Transverse colon (tissue), 4 donors: Measurements from ENCODE around the gene MMP8. TPM values are rescaled to one million over a fixed set of nuclear protein-coding genes. Genes with fewer than 3 reads are reported as not detected.

Source experiments
- DNase-seq: peaks from one replicate; pipeline ENCODE4 v3.0.0-alpha.2; 2019
- H3K27ac ChIP-seq, 4 donors: fragments of 200-600 bp; sonication (generic); 2 replicates each; pipeline ENCODE4 v1.5.1; 2016 to 2018; ENCODE audit warnings: inconsistent platforms in 4 of 4
- H3K27me3 ChIP-seq: fragments of 200-600 bp; sonication (generic); 2 replicates; pipeline ENCODE4 v1.5.1; 2017; ENCODE audit warnings: inconsistent platforms
- H3K36me3 ChIP-seq, 4 donors: fragments of 200-600 bp; sonication (generic); 2 replicates each; pipeline ENCODE4 v1.5.1; 2017 to 2019; ENCODE audit warnings: inconsistent platforms in 4 of 4
- H3K4me1 ChIP-seq, 4 donors: fragments of 200-600 bp; sonication (generic); 2 replicates each; pipeline ENCODE4 v1.5.1; 2017 to 2020; ENCODE audit warnings: inconsistent platforms in 4 of 4
- H3K4me3 ChIP-seq, 4 donors: fragments of 200-600 bp; sonication (generic); 1 replicate in 1 of 4; 2 replicates in 3 of 4; pipeline versions ENCODE4 v1.5.1 to v1.6.1; 2017 to 2019; ENCODE audit warnings: inconsistent platforms in 4 of 4
- H3K9me3 ChIP-seq, 2 donors: fragments of 200-600 bp; sonication (generic); 2 replicates each; pipeline ENCODE4 v1.5.1; 2017 to 2019; ENCODE audit warnings: inconsistent platforms in 2 of 2
- EP300 ChIP-seq: sonication (generic); formaldehyde crosslinking; IDR thresholded peaks from one replicate; pipeline ENCODE4 v1.6.1; 2017; ENCODE audit warnings: antibody characterized with exemption, low read depth
- POLR2A ChIP-seq: fragments of 450-650 bp; IDR thresholded peaks from one replicate; pipeline ENCODE4 v1.6.1; 2016; ENCODE audit warnings: antibody characterized with exemption, mild to moderate bottlenecking, moderate library complexity
- POLR2AphosphoS5 ChIP-seq, 3 donors: sonication (generic); formaldehyde crosslinking; IDR thresholded peaks; one replicate each; pipeline ENCODE4 v1.6.1; 2016; ENCODE audit warnings: antibody characterized with exemption in 3 of 3
- WGBS, 2 donors: methylation state at CpG; one replicate each; pipeline ENCODE4 v1.1.5; 2018; ENCODE audit warnings: low coverage in 1 of 2; 5-methylcytosine and 5-hydroxymethylcytosine counted together
- in situ Hi-C, 4 donors: fragments of 200-750 bp; cut with MboI; loops; one replicate each; pipeline versions ENCODE4 v1.15.0 to v1.15.1; 2017; ENCODE audit warnings: low sequenced_read_pairs in 3 of 4, low pct_ligation_motif_present in 1 of 4, low pct_unique_long_range_greater_than_20kb in 1 of 4
- intact Hi-C: fragments of 100-400 bp; cut with DNase I; formaldehyde crosslinking; loops from one replicate; pipeline ENCODE4 v1.15.1; 2023; ENCODE audit warnings: low total_unique reads
- total RNA-seq, 4 donors: library from RNA; depleted of rRNA; stranded (reverse); fragments of >200 nt; gene quantifications; one replicate each; pipeline ENCODE4 v1.1.0, GENCODE V29; 2016
- TF ChIP-seq, protein P1 (sequence below), 5 experiments: fragments of 200-600 bp in 3 of 5; fragments of 450-650 bp in 2 of 5; sonication (generic) in 3 of 5; IDR thresholded peaks; 1 replicate in 2 of 5; 2 replicates in 3 of 5; pipeline ENCODE4 v1.5.1; 2016 to 2017; ENCODE audit warnings: antibody characterized with exemption in 5 of 5, inconsistent platforms in 3 of 5, mild to moderate bottlenecking in 2 of 5, moderate library complexity in 1 of 5

MMP8 gene
- total RNA-seq, 4 donors from 2014 or later: not detected

DNA sequence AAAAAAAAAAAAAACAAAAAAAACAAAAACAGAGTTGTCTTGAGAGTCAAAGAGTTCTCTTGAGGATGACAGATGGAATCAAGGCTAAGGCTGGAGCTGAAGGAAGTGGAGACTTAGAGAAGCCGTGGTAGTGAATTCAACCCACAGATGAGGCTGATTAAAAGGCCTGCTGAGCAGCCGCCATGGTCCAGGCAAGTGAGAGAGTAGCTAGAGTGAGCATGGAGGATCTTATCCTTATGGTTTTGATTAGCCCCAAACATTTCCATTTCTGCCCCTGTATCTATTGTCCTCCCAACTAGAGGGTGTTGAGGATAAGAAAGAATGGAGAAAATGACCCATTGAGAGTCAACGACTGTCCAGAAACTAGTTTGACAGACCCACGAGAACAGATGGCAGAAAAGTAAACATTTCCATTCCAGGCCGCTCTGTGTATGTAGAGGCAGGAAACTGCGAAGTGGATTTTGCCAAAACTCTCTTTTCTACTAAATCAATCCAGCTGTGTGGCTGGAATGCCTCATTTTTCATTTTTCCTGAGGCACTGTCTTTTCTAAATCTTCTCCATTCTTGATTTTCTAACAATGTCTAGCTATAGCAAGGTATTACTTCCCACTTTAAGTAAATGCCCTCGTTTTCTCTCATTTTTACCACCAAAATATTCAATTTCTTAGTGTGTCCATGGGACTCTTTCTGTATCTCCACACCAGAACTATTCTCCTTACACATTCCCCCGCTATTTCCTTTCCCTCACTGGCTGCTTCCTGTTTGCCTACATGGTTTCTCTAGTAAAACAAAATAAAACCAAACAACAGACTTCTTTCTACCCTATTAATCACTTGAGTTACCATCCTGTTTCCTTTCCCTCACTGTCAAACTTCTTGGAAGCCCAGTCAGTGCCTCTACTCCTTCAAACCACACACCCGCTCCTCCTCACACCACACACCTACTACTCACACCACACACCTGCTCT, 5.4 kb upstream of the MMP8 start:
- Histone ChIP-seq H3K4me1 (no peaks in the 10 kb centered on the region), H3K4me3 (no peak overlapping the region), H3K36me3 (no peaks in the 10 kb centered on the region), H3K9me3 (no peaks in the 10 kb centered on the region), H3K27me3 (no peaks in the 10 kb centered on the region), H3K27ac (no peak overlapping the region)
- 61 to 76% methylated on average over 5 to 9 of the region's 9 CpGs for WGBS, 2 donors
- DNase-seq: no peak
- intact Hi-C loops: loop anchor here (5.0 kb wide), 1 partner anchor 1868 kb away; no protein-coding TSS in a partner anchor
- in situ Hi-C loops: loop anchor here in 2 of 4 donors (25.0 kb wide), 1 partner anchor 207 kb away; no protein-coding TSS in a partner anchor
- TF ChIP-seq EP300: no peak
- TF ChIP-seq, protein P1, sequence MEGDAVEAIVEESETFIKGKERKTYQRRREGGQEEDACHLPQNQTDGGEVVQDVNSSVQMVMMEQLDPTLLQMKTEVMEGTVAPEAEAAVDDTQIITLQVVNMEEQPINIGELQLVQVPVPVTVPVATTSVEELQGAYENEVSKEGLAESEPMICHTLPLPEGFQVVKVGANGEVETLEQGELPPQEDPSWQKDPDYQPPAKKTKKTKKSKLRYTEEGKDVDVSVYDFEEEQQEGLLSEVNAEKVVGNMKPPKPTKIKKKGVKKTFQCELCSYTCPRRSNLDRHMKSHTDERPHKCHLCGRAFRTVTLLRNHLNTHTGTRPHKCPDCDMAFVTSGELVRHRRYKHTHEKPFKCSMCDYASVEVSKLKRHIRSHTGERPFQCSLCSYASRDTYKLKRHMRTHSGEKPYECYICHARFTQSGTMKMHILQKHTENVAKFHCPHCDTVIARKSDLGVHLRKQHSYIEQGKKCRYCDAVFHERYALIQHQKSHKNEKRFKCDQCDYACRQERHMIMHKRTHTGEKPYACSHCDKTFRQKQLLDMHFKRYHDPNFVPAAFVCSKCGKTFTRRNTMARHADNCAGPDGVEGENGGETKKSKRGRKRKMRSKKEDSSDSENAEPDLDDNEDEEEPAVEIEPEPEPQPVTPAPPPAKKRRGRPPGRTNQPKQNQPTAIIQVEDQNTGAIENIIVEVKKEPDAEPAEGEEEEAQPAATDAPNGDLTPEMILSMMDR (IDR thresholded peaks at IDR 0.05): no peak
- no peak for TF ChIP-seq POLR2A
- no peak for TF ChIP-seq POLR2AphosphoS5 (IDR thresholded peaks at IDR 0.05)

DNA sequence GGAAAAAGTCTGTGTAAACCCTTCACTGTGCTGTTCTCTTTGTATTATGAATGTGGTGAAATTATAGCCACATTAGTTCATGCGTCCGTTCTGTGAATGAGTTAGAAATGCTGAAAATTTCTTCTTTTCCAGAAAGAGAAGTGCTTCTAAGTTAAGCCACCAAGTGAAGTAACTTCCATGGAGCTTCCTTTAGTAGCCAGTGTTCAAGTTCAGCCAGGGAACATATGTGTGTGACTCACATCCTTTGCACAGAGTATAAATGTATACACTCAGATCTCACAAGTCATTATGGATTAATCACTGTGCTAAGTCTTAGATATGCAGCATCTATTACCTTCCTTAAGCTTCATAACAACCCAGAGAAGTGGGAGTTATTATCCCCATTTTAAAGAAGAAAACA, 3.1 kb upstream of the MMP8 start:
- H3K4me1 ChIP-seq: no peaks in the 10 kb centered on the region
- H3K27me3 ChIP-seq: no peaks in the 10 kb centered on the region
- DNase-seq: no peak
- H3K27ac ChIP-seq: no peak overlapping the region
- H3K36me3 ChIP-seq: no peaks in the 10 kb centered on the region
- WGBS, 2 donors: 90% methylated on average over 2 of the region's 2 CpGs; no CpG with 5 or more reads in 1 of the 2 donors
- no peak overlapping the region for H3K4me3 ChIP-seq
- in situ Hi-C loops: loop anchor here in 2 of 4 donors (25.0 kb wide), 1 partner anchor 209 kb away; no protein-coding TSS in a partner anchor
- intact Hi-C loops: loop anchor here (5.0 kb wide), 1 partner anchor 1866 kb away; no protein-coding TSS in a partner anchor
- TF ChIP-seq, protein P1 (IDR thresholded peaks at IDR 0.05): no peak
- TF ChIP-seq EP300 (no peak), POLR2AphosphoS5 (IDR thresholded peaks at IDR 0.05) (no peak), POLR2A (no peak)
- H3K9me3 ChIP-seq: no peaks in the 10 kb centered on the region

DNA sequence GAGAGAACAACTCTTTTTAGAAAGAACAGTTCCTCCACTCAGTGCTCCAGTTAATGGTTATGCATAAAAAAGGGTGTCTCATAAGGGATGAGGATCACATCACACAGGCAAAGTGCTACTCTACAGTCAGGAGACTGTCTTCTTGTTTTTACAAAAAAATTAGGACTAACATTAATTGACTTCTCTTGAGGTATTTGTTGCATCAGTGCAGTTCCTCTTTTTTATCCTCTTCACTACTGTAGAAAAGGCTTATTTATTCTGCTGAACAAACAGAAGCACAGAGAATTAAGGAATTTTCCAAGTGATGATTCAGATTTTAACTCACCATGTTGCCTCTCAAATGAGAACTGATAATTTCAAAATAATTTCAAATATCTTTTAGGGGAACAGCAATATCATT, 1.9 kb downstream of the MMP8 start:
- intact Hi-C loops: no loop called here
- no peaks in the 10 kb centered on the region for H3K9me3 ChIP-seq
- H3K36me3 ChIP-seq: no peaks in the 10 kb centered on the region
- in situ Hi-C loops: no loop called here
- H3K4me1 ChIP-seq: no peaks in the 10 kb centered on the region
- no peak overlapping the region for H3K27ac ChIP-seq
- H3K4me3 ChIP-seq: no peak overlapping the region
- no peaks in the 10 kb centered on the region for H3K27me3 ChIP-seq
- TF ChIP-seq POLR2AphosphoS5 (IDR thresholded peaks at IDR 0.05) (no peak), EP300 (no peak), POLR2A (no peak)
- TF ChIP-seq, protein P1 (IDR thresholded peaks at IDR 0.05): no peak
- no peak for DNase-seq

DNA sequence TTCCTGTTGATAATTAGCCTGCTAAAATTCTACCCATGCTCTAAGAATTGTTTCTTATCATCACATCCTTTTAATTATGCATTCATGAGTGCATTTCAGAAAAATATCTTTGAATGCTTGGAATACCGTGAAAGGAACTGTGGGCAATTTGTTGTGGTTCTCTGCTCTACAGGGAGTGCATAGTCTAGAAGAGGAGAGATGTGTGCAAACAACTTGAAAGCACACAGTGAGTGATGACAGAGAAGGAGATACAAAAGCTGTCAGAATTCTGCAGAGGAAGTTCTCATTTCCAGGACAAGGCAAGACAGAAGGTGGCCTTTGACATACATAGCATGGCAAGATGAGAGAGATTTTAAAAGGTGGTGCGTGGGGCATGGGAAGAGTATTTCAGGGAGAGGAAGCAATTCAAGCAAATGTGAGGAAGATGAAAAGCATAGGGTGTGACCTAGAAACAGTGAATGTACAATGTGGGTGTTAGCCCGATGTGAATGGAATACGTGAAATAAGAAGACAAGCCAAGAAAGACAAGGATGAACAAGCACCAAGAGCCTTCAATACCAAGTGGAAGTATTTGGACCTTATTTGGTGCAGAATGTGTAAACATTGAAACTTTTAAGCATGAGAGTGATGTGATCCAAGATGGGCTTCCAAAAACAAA, 5.0 kb downstream of the MMP8 start:
- Histone ChIP-seq H3K27ac (no peak overlapping the region), H3K9me3 (no peaks in the 10 kb centered on the region), H3K4me1 (no peaks in the 10 kb centered on the region), H3K27me3 (no peaks in the 10 kb centered on the region), H3K4me3 (no peak overlapping the region), H3K36me3 (no peaks in the 10 kb centered on the region)
- no peak for TF ChIP-seq POLR2AphosphoS5 (IDR thresholded peaks at IDR 0.05)
- TF ChIP-seq, protein P1 (IDR thresholded peaks at IDR 0.05): no peak
- no peak for TF ChIP-seq EP300
- TF ChIP-seq POLR2A: no peak
- intact Hi-C loops: no loop called here
- DNase-seq: no peak
- WGBS, 2 donors: 67 to 75% methylated on average over 4 of the region's 4 CpGs
- in situ Hi-C loops: no loop called here
